HG03175 (cell line): ENCODE measurements around the gene GGCT.
A peak's percentile ranks its signal among the peaks of the same experiment; 100 is the strongest.

Experiments used
- ATAC-seq: cut with Tn5 transposase; IDR thresholded peaks from one replicate; pipeline ENCODE4 v1.9.1; 2021; ENCODE audit warnings: mild to moderate bottlenecking, moderate library complexity; ENCODE audit not compliant: unreplicated experiment

GGCT gene

DNA sequence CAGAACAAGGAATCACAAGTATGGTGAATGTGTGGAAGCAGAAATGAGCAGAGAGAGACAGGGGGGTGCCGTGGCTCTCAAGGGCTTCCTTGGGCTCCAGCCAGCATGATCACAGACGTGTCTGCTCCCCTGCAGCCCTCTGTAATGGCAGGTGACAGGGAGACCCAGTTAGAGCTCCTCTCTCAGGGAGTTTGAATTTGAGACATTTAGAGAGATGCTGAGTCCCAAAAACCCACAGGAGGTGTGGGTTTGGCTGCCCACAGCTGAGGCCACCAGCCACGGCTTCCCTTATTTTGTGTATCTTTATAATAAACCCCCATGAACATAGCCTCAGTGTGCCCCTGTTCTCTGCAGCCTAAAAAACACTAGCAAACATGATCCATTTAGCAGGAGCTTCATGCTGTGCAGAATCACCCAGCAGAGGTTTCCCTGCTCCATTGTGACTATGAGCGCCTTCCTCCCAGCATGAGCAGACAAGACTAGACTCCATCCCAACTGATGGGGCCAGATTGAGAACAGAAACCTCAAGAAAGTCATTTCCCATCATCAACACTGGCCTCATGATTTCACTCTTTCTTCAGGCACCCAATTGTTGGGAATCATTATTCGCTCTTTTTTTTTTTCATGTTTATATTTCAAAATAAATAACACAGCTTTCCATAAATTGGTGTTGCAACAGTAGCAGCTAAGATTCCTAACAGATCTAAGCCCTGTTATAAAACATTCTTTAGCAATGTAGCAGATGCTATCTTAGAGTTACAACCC lies 39.4 kb downstream of the GGCT start:
- ATAC-seq, result no peak

DNA sequence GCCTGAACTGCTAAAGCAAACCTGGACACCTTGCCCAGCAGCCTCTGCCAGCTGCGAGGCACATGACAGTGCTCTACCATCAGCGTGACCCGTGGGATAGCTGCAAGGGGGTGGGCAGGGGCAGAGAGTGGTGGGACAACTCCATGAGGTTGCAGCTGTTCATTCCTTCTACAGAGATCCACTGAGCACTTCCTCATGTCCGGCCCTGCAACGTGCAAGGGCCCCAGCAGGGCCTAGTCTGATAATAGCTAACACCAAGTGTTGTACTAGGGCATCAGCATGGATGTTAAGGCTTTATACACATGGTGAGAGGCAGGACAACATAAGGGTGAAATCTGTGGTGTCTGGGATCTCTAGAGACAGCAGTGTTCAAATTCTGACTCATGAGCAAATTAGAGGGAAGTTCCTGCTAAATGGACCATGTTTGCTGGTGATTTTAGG lies 40.4 kb downstream of the GGCT start:
- peak; percentile 47 for ATAC-seq

DNA sequence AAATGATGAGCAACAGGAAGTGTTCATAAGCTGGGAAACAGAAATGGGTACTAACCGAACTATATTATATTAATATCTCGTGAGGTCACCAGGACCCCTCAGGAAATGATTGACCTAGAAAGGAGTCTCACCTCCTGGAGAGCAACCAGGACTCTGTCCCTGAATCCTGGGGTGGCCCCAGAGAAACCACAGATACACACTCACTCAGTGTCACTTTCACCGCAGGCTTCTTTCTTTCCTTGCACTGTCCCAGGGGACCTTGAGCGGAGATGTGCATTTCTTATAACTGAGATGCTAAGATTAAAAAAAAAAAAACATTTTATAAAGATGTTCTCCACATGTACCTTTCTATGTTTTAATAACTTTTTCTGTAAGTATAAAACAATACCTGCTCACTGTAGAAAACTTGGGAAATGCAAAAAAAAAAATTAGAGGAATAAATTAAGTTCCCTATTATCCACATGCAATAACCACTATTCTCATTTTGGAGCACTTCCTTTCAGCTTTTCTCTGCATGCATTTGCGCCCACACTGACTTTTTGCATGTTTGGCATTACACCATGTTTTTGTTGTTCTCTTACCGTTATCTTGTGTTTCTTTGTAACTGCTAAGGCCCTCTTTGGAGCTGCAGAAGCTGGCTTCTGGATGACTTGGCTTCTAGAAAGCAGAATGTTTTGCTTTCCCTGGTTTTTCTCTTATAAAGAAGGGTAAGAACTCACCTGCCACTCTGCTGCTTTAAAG lies 41.1 kb downstream of the GGCT start:
- peak; percentile 74 for ATAC-seq

DNA sequence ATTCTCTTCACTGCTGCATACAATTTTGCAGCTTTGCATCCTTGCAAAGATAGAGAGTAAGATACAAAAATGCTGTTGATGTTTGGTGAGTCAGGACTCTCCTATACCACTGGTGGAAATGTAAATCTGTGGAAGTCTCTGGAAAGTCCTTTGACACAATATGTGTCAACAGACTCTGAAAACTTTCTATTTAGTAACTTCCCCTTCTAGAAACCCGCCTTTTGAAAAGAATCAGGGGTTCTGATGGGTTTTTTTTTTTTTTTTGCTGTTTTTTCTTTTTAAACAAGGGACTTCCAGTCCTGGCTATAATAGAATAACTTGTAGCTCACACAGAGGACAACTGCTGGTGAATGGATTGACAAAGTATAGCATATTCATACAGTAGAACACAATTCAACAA lies 42.5 kb downstream of the GGCT start:
- ATAC-seq, result no peak

DNA sequence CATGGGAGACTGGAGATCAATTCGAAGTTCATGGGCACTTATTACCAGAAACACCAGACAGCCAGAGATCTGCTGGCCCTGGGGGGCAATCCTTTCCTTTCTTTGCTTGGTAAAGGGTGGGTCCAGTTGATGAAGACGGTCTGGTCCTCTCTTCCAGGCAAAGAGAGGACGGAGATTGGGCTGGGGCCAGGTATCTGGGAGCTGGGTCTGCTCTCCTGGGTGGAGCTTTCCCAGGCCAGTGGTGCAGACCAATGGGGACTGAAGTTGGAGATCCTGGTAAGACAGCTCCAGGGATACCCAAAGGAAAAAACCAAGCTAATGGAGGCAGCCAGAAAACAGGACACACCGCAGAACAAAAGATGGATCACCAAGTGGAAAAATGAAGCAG lies 44.4 kb downstream of the GGCT start:
- ATAC-seq, result no peak

DNA sequence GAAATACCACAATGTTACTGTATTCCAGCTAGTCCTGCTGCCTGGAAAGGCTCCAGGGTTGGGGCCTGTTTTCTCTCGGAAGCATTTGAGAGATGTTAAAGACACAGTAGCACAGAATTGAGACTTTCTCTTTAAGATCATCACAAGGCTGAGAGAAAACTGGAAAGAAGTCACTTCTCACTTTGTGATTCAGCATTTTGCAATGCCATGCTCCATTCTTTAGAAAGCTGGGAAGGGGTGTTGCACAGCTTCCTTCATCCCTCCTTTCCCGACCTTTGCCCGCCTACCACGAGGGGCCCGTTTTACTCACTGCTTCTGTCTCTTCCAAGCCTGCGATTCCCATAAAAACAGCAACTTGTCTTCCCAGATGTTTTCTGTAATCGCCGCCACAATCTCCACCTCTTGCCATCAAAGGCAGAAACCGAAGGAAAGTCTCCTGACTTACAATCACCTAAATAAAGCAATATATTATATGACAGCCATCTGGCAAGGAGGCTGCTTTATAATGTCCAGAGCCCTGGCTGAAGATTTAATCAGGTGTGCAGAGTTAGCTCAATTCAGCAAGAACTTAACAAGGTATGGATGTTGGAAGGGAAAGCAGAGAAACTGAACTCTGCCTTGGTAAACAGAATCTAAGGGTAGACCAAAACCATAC lies 44.9 kb downstream of the GGCT start:
- no peak for ATAC-seq

DNA sequence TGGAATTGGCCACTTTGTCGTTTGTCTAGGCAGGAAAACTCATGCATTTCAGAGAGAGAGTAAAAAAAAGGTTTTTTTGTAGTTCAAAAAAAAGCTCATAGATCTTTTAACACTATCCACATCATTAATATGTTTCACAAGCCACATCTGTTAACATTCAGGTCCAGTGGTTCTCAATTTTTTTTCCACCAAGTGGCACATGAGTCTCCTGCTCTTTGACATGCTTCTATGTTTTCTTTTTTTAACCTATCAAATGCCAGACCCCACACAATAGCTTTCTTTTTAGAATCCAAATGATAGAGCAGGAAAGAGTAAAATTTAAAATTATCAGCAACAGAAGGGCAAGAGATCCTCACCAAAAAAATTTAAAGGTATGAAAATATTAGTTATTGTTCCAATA lies 46.3 kb downstream of the GGCT start:
- no peak for ATAC-seq

DNA sequence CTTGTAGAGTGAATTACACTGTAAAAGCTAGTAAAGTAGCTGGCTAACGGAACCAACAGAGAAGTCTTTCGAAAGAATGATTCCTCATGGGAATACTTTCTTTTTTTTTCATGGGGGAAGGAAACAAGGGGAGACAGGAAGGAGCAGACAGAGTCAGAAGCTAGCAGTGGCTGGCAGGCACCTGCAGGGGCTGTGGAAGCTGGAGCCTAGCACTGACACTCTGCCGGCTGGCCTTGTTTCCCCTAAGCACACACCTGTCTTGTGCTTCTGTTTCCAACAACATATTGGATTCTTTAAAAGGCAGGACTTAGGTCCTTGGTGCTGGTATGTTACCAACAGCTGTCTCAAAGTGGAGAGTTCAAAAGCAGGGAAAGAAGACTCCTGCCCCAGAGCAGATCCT lies 50.7 kb downstream of the GGCT start:
- no peak for ATAC-seq

DNA sequence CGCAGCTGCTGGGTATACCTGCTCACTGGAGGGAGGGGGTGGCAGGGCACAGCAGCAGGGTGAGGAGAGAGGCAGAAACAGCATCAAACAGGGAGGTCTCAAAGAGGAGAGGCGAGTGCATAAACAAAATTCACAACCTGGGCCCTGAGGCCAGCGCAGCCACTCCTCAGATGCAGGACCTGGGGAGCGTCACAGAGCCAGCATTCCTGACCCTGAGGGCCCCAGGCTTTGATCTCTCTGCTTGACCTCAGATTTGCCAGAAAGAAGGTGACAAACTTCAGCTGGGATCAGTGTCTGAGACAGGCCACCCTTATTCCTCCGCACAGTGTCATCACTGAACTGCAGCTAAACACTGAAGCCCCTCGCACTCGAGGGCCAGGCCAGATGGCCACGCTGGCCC lies 51.6 kb downstream of the GGCT start:
- no peak for ATAC-seq

DNA sequence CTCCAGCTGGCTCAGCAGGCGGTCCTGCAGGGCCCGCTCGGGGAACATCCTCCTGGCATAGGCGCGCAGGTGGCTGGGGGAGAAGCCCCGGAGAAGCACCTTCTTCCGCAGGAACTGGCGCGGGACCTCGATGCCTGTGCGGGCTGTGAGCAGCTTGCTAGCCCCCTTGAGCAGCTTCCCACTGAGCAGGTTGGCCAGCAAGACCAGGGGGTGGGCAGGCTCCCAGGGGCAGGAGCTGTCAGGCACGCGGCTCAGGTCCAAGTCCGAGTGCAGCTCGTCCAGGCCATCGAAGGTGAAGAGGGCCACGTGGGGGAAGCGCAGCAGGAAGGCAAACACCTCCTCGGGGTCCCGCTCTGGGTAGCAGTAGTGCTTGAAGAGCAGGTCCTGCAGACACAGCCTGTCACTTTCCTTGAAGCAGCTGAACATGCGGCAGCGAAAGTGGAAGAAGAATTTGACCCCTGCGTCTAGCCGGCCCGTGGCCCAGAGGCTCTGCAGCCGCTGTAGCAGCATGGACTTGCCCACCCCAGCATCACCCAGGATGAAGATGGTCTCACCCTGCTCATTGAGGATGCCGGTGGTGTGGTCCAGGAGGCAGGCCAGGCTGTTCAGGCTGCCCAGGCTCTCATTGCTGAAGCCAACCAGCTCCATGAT lies 52.2 kb downstream of the GGCT start:
- no peak for ATAC-seq

DNA sequence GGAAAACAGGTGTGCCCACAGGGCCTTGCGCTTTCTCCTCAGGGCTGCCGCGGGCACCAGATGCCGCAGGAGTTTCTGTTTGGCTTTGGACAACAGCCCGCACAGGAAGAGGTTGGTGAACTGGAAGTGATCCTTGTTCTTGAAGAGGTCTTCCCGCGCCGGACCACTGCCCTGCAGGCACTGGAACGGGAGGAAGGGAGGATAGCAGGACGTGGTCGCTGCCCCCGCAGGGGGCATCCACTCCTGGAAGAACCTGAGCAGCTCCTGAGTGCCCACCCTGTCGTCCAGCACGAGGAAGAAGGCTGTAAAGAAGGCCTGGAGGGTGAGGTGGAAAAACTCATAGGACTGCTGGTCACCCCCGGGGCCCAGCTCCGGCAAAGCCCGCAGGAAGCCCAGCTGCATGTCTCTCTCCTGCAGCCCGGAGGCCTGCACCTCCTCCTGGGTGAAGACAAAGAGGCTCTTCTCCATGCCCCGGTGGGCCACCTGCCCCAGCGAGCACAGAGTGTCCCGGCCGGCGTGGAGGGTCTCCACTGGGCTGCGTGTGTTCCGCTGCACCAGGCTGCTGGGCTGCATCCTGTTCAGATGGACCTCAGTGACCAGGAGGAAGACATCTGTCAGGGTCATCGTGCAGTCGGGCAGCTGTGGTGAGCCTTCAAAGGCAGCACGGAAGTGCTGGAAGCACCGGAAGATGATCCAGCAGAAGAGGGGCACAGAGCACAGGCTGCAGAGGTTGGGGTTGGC lies 52.9 kb downstream of the GGCT start:
- ATAC-seq, result no peak

DNA sequence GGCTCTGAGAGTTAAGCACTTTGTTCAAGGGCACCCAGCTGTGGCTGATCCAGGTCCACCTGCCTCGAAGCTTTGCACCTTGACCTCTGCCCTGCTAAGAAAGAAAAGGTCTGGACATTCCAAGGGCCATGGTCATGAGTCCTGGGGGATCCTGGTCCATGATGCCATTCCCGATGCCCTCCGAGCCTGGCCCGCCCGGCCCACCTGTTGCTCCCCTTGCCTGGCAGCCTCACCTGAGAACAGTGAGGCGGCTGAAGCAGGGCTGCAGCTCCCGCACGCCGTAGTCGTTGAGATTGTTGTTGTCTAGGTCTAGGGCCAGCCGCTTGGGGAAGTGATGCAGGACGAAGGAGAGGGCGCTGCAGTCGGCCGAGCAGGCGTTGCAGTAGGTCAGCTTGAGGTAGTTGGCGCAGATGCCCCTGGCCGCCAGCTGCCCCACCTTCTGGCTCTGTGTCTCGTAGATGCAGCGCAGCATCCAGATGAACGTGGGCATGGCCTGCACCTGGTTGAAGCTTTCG lies 53.6 kb downstream of the GGCT start:
- ATAC-seq, result no peak

DNA sequence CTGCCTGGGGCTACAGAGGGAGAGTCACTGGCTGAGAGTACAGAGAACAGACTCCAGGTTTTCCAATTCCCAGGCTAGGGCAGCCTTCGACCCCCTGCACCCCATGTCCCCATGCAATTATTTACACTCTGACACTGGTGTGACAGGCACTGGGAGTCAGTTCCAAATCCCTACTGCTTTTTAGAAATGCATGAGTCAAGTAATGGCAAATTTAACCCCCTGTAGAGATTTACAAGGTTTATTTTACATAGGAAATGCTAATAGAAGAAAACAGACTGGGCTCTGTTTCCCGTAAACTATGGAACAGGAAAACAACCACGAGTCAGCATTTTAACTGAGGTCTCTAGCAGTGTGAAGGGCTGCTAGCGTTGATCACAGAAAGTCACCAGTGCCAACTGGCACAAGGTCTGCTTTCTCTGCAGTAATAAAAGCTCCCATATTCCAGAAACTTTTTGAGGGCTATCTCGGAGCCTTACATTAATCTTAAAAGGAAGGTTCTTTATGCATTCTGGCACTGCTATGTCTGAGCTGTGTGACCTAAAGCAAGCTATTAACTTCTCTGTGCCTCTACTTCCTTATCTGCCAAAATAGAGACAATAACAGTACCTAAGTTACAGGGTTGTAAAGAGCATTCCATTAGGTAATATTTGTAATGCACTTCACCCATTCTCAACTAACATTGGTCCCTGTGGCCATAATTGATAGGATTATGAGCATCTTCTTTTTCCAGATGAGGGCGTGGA lies 54.2 kb downstream of the GGCT start:
- ATAC-seq, result no peak

DNA sequence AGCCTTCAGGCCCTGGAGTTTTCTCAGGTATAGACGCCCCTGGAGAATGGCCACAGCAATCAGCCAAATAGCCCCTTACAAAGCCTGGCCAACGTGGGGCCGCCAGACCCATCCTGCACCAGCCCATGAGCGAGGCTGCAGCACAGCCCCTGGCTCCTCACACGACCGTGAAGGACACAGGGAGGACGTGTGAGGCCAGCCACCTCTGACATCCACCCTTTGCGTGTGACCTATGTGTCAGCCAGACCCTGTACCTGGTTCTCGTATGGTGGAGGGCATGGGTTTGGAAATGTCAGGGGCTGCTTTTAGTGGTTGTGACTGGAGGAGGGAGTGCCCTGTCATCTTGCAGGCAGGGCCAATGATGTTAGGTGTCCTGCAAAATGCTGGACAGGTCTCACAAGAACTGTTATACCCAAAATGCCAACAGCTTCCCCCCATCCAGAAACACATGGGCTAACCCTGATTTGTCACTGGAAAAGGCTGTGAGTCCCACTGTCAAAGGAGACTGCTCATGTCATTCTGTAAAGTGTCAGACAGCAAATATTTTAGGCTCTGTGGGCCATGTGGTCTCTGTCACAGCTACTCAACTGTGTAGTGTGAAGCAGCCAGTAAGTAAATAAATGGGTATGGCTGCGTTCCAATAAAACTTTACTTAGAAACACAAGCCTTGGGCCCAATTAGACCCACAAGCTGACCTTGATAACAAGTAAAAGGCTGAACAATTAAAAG lies 56.0 kb downstream of the GGCT start:
- ATAC-seq, result no peak

DNA sequence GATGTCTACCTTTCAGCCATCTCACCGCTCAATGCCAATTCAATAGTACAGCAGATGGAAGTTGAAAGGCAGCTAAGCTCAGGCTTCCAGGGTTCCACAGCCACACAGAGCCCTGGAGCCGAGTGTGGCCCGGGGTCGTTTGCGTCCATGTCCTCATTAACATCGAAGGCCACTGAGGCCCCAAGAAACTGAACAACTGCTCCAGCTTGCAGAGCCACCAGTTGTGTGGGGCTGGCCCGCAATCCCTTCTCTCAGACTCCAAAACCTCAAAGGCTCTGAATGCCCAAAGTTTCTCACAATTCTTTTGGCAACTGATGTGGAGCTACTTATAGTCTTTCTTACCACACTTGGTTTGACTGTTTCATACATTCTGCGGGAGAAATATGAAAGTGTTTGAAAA lies 57.2 kb downstream of the GGCT start:
- ATAC-seq, result no peak
